ENCODE measurements around the gene TEP1.
A peak's percentile ranks its signal among the peaks of the same experiment; 100 is the strongest.

Gene TEP1

DNA sequence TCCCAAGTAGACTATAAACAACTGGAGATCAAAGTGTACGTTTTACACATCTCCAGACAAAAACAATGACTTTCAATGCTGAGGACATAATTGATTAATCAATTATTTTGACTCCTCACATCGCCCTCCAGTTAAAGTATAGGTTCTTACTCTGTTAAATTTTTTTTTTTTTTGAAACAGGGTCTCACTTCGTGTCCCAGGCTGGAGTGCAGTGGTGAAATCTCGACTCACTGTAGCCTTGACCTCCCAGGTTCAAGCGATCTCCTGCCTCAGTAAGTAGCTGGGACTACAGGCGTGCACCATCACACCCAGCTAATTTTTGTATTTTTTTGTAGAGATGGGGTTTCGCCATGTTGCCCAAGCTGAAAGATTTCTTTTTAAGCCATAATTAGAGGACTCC is 79.3 kb downstream of the TEP1 start:
- DNase-seq, result no peak

- no peak for DNase-seq
Measured at GRCh38 chr14:20333494-20333841, 79.8 kb downstream of the TEP1 start.

GRCh38 chr14:20332788-20333493 is 80.4 kb downstream of the TEP1 start, which contains the start of gene CCNB1IP1:
Gene CCNB1IP1, minus strand, starts transcription at chr14:20333279. Its CDS starts 16,756 bp downstream, at chr14:20316523.
- peak; percentile 92 for DNase-seq

GRCh38 chr14:20332431-20332787 is 80.9 kb downstream of the TEP1 start:
- DNase-seq, result no peak

DNA sequence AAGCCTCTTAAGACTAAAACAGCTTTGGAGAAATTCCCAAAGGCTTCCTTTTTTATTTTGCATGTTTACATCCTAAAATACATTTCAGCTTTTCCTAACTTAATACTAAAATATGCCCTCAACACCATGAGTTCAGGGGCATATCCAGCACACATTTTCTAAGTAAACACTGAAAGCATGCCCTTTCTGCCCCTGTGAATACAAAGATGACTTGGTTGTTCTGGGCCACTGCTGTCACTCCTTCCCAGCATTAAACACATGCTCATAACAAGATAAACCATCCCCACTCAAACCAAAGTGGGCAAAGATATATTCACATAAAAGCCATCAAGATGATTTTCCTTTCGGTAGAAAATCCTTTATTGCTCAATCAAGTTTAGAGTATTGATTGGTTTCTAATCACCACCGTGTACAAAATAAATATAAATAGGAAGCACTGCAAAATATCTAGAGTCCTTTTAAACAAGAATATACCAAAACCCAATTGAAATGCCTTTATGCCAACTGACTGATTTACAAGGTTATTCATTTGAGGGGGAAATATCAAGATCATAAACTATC is 82.2 kb downstream of the TEP1 start:
- no peak for DNase-seq

GRCh38 chr14:20329355-20329754 is 83.9 kb downstream of the TEP1 start:
- no peak for DNase-seq

DNA sequence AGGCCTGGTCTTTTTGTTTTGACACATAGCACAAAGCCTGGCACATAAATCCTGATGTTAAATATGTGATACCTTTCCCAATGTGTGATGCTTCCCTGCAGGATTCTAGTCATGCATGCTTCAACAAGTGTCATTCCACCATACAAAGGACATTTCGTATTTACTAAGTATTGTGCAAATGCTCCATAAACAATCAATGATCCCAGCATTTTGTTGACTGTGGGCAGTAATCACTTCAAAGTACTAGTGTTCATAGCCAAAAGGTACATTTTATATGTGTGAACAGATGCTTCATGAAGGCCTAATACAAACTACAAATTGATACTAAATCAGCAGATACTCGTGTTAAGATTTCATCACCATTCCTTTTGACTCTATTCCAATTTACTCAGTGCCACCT is 84.6 kb downstream of the TEP1 start:
- peak; percentile 3 for DNase-seq

GRCh38 chr14:20327005-20327869 is 86.1 kb downstream of the TEP1 start:
- peak; percentile 27 for DNase-seq

GRCh38 chr14:20317720-20318119 is 95.6 kb downstream of the TEP1 start:
- no peak for DNase-seq
